Glomerular endothelial cell (primary cell): Measurements from ENCODE around the gene ZNF101. TPM values are rescaled to one million over a fixed set of nuclear protein-coding genes. Genes with fewer than 3 reads are reported as not detected.
"Not testable (repeated sequence)": the region's sequence is repeated elsewhere in the genome, so short reads cannot be mapped to it uniquely, and the experiment has no call there.

Experiments
- DNase-seq: peaks from one replicate; pipeline ENCODE4 v3.0.0-alpha.2; 2011; ENCODE audit warnings: low read depth, low spot score; ENCODE audit errors: extremely low read depth
- total RNA-seq: library from RNA; depleted of rRNA; stranded (reverse); fragments of >200 nt; gene quantifications from 2 replicates; pipeline ENCODE4 v1.2.3, GENCODE V29; 2015

The ZNF101 gene
- total RNA-seq, 1 donor from 2014 or later = 9.4 TPM

DNA sequence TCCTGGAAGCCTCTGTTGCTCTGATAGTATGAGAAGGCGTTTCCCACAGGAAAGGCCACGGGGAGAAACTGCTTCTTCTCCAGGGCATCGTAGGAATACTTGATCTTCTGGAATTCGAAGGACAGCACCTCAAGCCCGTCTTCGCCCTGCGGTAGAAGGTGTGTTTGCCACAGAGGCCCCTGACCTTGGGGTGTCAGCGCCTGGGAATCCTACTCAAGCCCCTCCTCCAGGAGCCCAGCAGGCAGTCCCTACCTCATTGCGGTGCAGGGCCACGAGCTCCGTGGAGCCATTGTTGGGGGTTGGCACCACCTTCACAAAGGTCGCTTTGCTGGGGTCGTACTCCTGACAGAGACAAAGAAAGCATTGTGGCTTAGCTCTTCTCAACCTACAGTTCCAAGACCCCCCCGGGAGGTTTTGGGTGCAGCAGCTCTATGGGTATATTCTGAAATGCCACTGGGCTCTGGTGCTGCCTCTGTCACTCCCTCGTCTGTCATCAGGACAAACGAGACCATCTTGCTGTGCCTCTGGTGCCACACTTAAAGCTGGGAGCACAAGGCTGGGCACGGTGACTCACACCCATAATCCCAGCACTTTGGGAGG lies 8.9 kb upstream of the ZNF101 start:
- DNase-seq = no peak

DNA sequence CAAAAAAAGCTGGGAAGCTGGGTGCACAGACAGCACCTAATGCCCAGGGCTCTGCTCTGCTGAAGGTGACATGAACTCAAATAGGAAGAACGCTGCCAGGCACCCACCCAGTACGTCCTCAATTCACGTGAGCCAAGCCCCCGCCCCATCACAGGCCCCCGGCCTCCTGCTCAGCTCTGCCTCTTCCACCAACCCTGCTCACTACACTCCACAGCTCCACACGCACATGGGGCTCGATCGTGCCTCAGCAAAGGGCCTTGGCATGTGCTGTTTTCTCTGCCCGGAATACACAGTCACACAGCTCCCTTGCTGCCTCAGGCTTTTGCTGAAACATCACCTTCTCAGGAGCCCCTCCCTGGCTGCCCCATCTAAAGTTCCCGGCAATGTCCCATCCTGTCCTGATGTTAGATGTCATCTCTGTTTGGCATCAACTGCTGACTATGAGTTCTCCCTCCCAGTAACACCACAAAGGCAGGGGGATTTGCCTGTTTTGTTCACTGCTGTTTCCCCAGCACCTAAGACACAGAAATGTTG lies 7.4 kb upstream of the ZNF101 start:
- DNase-seq = no peak

DNA sequence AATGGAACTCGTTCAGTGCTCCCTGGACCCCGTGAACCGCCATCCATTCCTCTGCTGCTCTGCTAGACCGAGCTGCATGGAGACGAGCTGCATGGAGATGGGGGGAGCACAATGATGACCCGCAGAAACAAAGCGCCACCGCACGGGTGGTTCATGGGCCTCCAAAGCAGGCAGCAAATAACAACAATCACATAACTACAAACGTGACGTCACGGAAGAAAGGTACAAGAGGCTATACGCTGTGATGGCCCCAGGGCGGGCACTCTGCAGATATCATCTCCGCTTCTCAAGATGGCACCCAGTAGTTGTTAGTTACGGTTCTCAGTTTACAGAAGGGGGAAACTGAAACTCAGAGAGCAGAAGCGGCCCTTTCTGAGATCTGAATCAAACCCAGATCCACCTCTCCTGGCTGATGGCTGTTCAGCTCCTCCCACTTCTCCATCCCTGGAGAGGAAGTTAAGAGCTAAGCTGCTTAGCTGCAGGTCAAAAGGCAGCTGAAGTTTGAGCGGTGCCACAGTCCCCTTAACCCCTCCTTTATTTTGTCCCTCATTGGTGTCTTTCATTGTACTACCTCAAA lies 6.9 kb upstream of the ZNF101 start:
- DNase-seq = no peak

DNA sequence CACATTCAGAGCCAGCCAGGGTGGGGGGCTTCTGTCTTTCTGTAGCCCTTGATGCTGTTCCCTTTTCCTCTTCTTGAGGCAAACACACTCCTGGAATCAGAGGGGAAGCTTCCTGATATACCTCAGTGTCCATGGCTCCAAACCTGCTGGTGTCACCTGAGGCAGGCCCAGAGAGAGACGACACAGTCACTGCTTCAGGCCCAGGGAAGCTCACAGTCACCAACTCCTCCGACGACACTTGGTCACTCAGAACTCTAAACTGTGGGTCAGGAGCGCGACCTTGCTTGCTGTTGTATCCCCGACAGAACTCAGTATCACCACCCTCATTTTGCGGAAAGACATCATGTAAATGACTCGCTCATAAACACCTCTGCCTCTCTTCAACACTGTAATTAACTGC lies 6.3 kb upstream of the ZNF101 start:
- no peak for DNase-seq

DNA sequence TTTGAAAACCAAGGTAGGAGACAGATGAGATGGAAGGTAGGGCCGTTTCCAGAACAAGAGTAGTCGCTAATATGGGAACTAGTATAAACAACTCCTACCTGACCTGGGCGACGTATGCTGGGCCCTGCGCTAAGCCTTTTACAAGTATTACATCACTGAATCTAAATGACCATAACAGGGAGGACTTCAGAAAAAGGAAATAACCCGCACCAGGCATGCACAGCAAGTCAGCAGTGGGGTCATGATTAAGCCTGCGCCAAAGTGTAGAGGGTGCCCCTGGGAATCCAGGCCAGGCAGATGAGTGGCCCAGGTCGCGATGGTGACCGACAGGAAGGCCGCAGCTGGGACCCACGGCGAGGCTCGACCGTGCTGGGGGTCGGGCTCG lies 5.8 kb upstream of the ZNF101 start:
- DNase-seq = no peak

DNA sequence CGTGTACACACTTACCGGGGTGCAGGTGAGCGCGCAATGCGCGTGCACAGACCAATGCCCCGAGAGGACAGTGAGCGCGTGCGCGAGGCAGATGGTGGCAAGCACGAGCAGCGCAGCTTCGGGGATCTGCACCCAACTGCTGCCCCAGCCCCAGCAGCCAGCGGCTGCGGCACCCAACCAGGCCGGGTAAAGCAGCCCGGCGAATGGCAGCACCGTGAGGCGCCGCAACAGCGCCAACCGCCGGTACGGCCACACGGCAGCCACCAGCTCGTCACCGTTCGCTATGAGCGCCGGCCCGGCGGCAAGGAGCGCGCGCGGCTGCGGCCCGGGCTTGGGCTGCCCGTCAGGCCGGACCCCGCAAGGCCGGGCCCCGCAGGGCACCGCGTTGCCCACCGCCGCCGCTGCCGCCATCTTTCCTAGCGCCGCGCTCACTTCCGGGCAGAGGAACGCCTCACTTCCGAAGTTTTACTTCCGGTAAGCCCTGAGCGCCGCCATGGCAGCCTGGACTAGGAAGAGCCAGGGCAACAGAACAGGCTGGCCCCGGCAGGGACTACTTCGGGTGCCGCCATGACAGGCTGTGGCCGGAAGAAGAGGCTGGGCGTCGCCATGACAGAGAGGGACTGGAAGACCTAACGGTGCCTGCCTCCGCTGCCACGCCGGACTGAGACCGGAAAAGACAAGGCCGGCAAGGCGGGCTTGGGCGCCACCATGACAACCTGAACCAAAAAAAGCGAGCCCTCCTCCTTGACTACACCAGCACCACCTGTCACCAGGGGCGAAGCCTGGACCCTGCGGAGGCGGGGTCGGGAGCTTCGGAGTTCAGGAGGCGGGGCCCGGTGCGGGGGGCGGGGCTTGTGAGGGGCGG lies 5.2 kb upstream of the ZNF101 start, which contains the start of gene ATP13A1:
TSS of gene ATP13A1 (minus strand) at position 421 of the 865 bp plus-strand sequence. CDS start at position 411, 10 bp downstream.
- peak; percentile 71 for DNase-seq

DNA sequence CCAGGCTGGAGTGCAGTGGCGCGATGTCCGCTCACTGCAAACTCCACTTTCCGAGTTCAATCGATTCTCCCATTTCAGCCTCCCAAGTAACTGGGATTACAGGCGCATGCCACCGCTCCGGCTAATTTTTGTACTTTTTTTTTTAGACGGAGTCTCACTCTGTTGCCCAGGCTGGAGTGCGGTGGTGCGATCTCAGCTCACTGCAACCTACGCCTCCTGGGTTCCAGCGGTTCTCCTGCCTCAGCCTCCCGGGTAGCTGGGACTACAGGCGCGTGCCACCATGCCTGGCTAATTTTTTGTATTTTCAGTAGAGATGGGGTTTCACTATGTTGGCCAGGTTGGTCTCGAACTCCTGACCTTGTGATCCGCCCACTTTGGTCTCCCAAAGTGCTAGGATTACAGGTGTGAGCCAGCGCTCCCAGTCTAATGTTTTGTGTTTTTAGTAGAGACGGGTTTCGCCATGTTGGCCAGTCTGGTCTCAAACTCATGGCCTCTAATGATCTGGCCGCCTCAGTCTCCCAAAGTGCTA lies 3.2 kb upstream of the ZNF101 start:
- not testable (repeated sequence) for DNase-seq

DNA sequence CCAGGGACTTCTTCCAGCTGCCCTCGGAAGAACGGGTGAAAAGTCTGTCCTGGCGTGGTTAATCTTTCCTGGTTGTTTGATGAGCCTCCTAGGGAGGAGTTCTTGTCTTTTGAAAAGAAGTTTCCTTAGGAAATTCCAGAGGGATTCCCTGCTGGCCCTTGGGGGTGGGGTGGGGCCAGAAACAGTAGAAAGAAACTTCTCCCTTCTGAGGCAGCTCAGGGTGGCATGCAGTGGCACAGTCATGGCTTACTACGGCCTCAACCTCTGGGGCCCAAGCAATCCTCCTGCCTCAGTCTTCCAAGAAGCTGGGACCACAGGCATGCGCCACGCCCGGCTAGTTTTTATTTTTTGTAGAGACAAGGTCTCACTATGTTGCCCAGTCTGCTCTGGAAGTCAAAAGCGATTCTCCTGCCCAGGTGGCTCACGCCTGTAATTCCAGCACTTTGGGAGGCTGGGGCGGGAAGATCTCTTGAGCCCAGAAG lies 1.5 kb downstream of the ZNF101 start:
- no peak for DNase-seq

DNA sequence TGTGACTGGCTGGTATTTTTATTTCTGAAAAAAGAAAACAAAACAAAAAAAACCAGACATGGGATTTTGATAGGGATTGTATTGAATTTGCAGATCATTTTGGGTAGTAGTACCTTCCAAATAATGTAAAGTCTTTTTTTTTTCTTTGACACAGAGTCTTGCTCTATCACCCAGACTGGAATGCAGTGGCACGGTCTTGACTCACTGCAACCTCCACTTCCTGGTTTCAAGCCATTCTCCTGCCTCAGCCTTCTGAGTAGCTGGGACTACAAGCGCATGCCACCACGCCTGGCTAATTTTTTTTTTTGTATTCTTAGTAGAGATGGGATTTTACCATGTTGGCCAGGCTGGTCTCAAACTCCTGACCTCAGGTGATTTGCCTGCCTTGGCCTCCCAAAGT lies 4.2 kb downstream of the ZNF101 start:
- no peak for DNase-seq

DNA sequence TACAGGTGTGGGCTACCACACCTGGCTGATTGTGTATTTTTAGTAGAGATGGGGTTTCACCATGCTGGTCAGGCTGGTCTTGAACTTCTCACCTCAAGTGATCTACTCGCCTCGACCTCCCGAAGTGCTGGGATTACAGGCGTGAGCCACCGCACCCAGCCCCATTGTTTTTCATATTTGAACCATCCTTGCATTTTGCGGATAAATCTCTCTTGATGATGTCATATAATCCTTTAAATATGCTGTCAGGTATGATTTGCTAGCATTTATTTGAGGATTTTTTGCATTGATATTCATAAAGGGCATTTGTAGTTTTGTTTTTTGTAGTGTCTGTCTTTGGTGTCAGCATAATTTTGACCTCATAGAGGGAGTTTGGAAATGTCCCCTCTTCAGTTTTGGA lies 5.7 kb downstream of the ZNF101 start:
- DNase-seq = no peak

DNA sequence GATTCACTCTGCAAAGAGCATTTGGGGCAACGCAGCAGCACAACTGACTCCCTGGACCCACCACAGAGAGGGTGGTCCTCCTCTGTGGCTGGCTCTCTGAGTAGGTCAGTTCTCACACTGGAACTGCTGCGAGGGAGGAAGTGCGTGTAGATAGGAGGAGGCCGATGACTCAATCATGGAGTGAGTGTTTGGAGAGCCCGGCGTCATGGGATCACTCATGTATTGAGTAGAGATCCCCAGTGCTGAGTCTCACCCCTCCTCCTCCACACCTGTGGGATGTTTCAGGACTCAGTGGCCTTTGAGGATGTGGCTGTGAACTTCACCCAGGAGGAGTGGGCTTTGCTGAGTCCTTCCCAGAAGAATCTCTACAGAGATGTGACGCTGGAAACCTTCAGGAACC lies 8.9 kb downstream of the ZNF101 start:
- no peak for DNase-seq

DNA sequence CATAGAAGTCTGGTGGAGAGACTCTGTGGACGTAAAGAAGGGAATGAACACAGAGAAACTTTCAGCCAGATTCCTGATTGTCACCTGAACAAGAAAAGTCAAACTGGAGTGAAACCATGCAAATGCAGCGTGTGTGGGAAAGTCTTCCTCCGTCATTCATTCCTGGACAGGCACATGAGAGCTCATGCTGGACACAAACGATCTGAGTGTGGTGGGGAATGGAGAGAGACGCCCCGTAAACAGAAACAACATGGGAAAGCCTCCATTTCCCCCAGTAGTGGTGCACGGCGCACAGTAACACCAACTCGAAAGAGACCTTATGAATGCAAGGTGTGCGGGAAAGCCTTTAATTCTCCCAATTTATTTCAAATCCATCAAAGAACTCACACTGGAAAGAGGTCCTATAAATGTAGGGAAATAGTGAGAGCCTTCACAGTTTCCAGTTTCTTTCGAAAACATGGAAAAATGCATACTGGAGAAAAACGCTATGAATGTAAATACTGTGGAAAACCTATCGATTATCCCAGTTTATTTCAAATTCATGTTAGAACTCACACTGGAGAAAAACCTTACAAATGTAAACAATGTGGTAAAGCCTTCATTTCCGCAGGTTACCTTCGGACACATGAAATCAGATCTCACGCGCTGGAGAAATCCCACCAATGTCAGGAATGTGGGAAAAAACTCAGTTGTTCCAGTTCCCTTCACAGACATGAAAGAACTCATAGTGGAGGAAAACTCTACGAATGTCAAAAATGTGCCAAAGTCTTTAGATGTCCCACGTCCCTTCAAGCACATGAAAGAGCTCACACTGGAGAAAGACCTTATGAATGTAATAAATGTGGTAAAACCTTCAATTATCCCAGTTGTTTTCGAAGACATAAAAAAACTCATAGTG lies 10.8 kb downstream of the ZNF101 start:
- no peak for DNase-seq

DNA sequence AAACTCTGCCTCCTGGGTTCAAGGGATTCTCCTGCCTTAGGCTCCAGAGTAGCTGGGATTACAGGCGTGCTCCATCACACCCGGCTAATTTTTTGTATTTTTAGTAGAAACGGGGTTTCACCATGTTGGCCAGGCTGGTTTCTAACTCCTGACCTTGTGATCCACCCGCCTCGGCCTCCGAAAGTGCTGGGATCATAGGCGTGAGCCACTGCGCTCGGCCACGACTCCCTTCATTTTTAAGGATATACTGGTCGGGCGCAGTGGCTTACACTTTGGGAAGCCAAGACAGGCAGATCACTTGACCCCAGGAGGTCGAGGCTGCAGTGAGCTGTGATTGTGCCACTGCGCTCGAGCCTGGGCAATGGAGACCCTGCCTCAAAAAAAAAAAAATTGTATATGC lies 17.5 kb downstream of the ZNF101 start:
- not testable (repeated sequence) for DNase-seq

DNA sequence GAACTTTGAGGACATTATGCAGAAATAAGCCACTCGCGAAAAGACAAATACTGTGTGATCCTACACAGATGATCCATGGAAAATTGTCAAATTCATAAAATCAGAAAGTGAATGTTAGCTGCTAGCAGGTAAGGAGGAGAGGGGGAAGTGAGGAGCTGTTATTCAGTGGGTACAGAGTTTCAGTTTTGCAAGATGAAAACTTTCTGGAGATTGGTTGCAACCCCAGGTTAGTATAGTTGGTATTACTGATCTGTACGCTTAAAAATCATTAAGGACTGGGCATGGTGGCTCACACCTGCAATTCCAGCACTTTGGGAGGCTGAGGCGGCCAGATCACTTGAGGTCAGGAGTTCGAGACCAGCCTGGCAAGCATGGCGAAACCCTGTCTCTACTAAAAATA lies 17.9 kb downstream of the ZNF101 start:
- no peak for DNase-seq

DNA sequence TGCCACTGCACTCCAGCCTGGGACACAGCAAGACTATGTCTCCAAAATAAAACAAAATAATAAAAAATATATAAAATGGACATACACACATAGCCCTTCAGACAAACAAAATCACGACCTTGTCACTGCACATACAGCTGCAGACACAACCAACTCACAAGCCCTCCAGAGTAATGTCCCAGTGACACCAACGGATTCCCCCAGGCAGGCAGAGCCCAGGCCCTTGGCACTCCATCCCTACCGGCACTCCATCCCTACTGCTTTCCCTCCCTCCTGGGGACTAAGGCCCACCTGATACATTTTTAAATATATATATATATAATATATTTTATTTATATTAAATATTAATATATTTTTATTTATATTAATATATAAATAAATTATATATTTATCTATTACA lies 18.5 kb downstream of the ZNF101 start:
- no peak for DNase-seq

DNA sequence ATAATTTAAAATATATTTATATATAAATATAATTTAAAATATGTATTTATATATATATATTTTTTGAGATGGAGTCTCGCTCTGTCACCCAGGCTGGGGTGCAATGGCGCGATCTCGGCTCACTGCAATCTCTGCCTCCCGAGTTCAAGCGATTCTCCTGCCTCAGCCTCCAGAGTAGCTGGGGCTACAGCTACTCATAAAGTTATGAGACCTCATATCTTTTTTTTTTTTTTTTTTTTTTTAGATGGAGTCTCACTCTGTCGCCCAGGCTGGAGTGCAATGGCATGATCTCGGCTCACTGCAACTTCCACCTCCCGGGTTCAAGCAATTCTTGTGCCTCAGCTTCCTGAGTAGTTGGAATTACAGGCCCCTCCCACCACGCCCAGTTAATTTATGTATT lies 20.4 kb downstream of the ZNF101 start:
- DNase-seq = not testable (repeated sequence)

DNA sequence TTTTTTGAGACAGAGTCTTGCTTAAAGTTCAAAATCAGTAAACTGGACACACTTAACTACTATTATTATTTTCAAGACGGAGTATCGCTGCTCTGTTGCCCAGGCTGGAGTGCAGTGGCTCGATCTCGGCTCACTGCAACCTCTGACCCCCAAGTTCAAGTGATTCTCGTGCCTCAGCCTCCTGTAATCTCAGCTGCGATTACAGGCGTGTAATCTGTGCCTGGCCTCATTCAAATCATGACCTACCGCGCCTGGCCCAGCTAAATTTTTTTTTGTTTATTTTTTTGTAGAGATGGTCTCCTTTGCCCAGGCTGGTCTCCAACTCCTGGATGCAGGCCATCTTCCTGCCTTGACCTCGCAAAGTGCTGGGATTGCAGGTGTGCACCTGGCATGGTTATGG lies 23.0 kb downstream of the ZNF101 start:
- DNase-seq = no peak

DNA sequence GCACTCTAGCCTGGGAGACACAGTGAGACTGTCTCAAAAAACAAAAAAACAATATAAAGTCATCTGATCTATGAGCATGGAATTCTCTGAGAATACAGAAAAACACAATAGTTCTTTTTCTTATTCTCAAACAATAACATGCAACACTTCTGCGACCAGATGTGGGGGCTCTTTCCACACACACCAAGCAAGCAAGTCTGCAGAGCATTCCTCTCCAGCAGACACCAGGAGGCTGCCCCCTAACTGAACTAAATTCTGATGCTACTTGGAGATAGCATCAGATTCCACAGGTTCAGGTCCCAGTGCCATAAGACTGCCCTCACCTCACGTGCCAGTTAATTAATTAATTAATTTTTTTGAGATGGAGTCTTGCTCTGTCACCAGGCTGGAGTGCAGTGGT lies 27.7 kb downstream of the ZNF101 start:
- DNase-seq = no peak

DNA sequence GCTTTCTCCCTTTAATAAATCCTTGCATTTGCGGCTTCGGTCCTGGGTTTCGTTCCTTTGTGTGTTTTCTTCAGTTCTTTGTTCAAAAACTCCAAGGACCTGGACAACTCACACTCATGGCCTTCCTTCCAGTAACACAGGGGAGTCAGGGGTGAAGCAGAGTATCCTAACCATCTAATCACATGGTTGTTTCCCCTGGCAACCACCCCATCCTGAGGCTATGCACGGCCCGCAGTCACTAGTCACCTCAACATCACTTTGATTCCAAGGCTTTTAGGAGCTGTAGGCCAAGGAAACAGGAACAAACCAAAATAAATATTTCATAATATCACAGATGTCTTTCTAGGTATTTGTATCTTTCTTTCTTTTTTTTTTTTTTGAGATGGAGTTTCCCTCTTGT lies 28.9 kb downstream of the ZNF101 start:
- DNase-seq = no peak

DNA sequence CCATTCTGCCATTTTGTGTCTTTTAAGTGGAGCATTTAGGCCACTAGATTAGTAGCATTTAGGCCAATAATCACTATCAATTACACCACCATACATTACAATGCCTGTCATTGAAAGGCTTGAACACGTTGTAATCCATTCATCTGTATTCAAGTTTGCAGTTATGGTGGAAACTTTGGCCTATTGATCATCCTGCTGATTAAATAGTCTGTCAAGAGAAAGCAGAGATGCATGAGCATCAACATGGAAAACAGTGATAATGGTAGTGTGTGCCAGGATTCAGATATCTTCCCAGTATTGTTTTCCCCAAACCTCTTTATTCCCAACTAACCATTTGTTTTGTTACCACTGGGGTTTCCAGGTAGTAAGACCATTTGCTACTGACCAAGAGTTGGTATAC lies 31.9 kb downstream of the ZNF101 start:
- not testable (repeated sequence) for DNase-seq
